Measurements from ENCODE around the gene DROSHA.

- TF ChIP-seq CTCF (conservative IDR thresholded peaks at IDR 0.05) (no peak), ZFX (IDR thresholded peaks at IDR 0.05) (no peak)
Observed at GRCh38 chr5:31377274-31377946, 154.5 kb downstream of the DROSHA start.

Measured in C4-2B (cell line).